Activated effector memory CD4-positive, alpha-beta T cell treated with anti-CD3 and anti-CD28 coated beads, Interleukin-2, amount 50 U/mL, for 16 hours (primary cell): Measurements from ENCODE around the gene LRRC8C.

Experiments
- DNase-seq: peaks from one replicate; pipeline ENCODE4 v3.0.0-alpha.2; 2020

LRRC8C gene

GRCh38 chr1:89635825-89636815 lies 3.2 kb downstream of the LRRC8C start:
- no peak for DNase-seq

GRCh38 chr1:89637496-89637895 lies 4.6 kb downstream of the LRRC8C start:
- DNase-seq = no peak

GRCh38 chr1:89640440-89640839 lies 7.5 kb downstream of the LRRC8C start:
- DNase-seq = no peak

- no peak for DNase-seq
Observed at GRCh38 chr1:89641781-89642180, 8.9 kb downstream of the LRRC8C start.

- DNase-seq = no peak
Observed at GRCh38 chr1:89643577-89643976, 10.7 kb downstream of the LRRC8C start.

GRCh38 chr1:89644119-89644814 lies 11.3 kb downstream of the LRRC8C start:
- DNase-seq = no peak

- DNase-seq = no peak
Observed at GRCh38 chr1:89646259-89646658, 13.3 kb downstream of the LRRC8C start.

GRCh38 chr1:89649783-89650182 lies 16.9 kb downstream of the LRRC8C start:
- no peak for DNase-seq

GRCh38 chr1:89652373-89652772 lies 19.5 kb downstream of the LRRC8C start:
- DNase-seq = no peak

GRCh38 chr1:89657886-89658285 lies 25.0 kb downstream of the LRRC8C start:
- DNase-seq = no peak

GRCh38 chr1:89659322-89660081 lies 26.6 kb downstream of the LRRC8C start:
- DNase-seq = peak; percentile 69

GRCh38 chr1:89660224-89661061 lies 27.5 kb downstream of the LRRC8C start:
- no peak for DNase-seq

GRCh38 chr1:89665941-89666340 lies 33.0 kb downstream of the LRRC8C start:
- no peak for DNase-seq

GRCh38 chr1:89666640-89667039 lies 33.7 kb downstream of the LRRC8C start:
- DNase-seq = no peak

- DNase-seq = no peak
Observed at GRCh38 chr1:89667691-89668090, 34.8 kb downstream of the LRRC8C start.

- no peak for DNase-seq
Observed at GRCh38 chr1:89668961-89669360, 36.0 kb downstream of the LRRC8C start.

GRCh38 chr1:89669441-89669840 lies 36.5 kb downstream of the LRRC8C start:
- no peak for DNase-seq

GRCh38 chr1:89670163-89670562 lies 37.2 kb downstream of the LRRC8C start:
- DNase-seq = no peak

GRCh38 chr1:89670711-89671110 lies 37.8 kb downstream of the LRRC8C start:
- DNase-seq = no peak

- DNase-seq = no peak
Observed at GRCh38 chr1:89671775-89672488, 39.0 kb downstream of the LRRC8C start.

- no peak for DNase-seq
Observed at GRCh38 chr1:89672489-89673183, 39.7 kb downstream of the LRRC8C start.
